Endometrial microvascular endothelial cells (primary cell): Measurements from ENCODE around the gene GPR153. TPM values are rescaled to one million over a fixed set of nuclear protein-coding genes. Genes with fewer than 3 reads are reported as not detected.
"Not testable (repeated sequence)": the region's sequence is repeated elsewhere in the genome, so short reads cannot be mapped to it uniquely, and the experiment has no call there.

ENCODE experiments used
- in situ Hi-C: cut with HindIII; loops from 2 replicates; pipeline ENCODE4 v1.10.0; 2017; ENCODE audit warnings: low sequenced_read_pairs, low pct_unique_long_range_greater_than_20kb; ENCODE audit errors: inconsistent ontology term
- total RNA-seq: library from RNA; depleted of rRNA; stranded (reverse); fragments of >200 nt; gene quantifications from one replicate; pipeline ENCODE4 v1.2.3, GENCODE V29; 2015; ENCODE audit errors: inconsistent ontology term

Gene GPR153
- total RNA-seq, 1 donor from 2014 or later: 2.2 TPM

GRCh38 chr1:6241107-6241886 lies 19.6 kb downstream of the GPR153 start:
- in situ Hi-C loops: no loop called here

- in situ Hi-C loops: no loop called here
These were observed 20.7 kb downstream of the GPR153 start for GRCh38 chr1:6239950-6240768.

GRCh38 chr1:6239213-6239752 lies 21.6 kb downstream of the GPR153 start:
- in situ Hi-C loops: no loop called here

- in situ Hi-C loops: no loop called here
These were observed 23.8 kb downstream of the GPR153 start for GRCh38 chr1:6237093-6237492.

GRCh38 chr1:6235296-6235677 lies 25.6 kb downstream of the GPR153 start:
- in situ Hi-C loops: no loop called here

GRCh38 chr1:6234502-6235295 lies 26.2 kb downstream of the GPR153 start:
- in situ Hi-C loops: no loop called here

GRCh38 chr1:6233376-6233775 lies 27.5 kb downstream of the GPR153 start:
- in situ Hi-C loops: no loop called here

- in situ Hi-C loops: no loop called here
These were observed 35.2 kb downstream of the GPR153 start for GRCh38 chr1:6225651-6226050.

GRCh38 chr1:6224718-6225117 lies 36.2 kb downstream of the GPR153 start:
- in situ Hi-C loops: no loop called here

- in situ Hi-C loops: no loop called here
These were observed 37.3 kb downstream of the GPR153 start for GRCh38 chr1:6223617-6224016.

- in situ Hi-C loops: no loop called here
These were observed 38.3 kb downstream of the GPR153 start for GRCh38 chr1:6222636-6223035.

- in situ Hi-C loops: no loop called here
These were observed 39.6 kb downstream of the GPR153 start for GRCh38 chr1:6221210-6221784.

- in situ Hi-C loops: no loop called here
These were observed 40.7 kb downstream of the GPR153 start for GRCh38 chr1:6220236-6220635.

- in situ Hi-C loops: not testable (repeated sequence)
These were observed 41.3 kb downstream of the GPR153 start for GRCh38 chr1:6219641-6220040.

- in situ Hi-C loops: no loop called here
These were observed 42.3 kb downstream of the GPR153 start for GRCh38 chr1:6218375-6219164.

GRCh38 chr1:6212193-6212959 lies 48.5 kb downstream of the GPR153 start:
- in situ Hi-C loops: no loop called here

- in situ Hi-C loops: no loop called here
These were observed 49.2 kb downstream of the GPR153 start for GRCh38 chr1:6211731-6212130.
